ENCODE measurements around the gene CXCL11.

DNA sequence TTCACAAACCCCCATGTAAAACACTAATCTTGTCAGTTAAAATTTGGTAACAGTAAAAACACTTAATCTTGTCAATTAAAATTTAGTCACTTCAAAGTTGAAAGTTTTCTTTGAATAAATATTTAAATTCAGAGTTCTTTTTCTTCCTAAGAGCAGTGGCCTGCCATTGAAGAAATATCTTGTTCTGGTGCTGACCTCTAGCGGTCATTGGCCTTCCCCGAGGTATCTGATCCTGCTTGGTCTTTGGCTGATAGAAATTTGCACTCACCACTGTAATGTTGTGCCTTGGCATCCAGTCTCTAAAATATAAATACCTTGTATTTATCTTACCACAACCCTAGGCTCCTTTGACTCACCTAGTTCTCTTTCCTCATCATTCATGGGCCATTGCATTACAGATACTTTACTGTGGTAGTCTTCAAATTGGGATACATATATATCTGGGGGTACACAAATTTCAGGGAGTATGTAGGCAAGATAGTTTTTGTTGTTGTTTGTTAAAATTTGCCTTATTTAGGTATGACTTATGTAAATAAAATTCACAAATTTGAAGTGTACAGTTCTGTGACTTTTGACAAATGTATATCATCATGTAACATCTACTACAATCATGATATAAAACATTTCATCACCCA is 31.9 kb upstream of the CXCL11 start:
- TF ChIP-seq, protein P1, sequence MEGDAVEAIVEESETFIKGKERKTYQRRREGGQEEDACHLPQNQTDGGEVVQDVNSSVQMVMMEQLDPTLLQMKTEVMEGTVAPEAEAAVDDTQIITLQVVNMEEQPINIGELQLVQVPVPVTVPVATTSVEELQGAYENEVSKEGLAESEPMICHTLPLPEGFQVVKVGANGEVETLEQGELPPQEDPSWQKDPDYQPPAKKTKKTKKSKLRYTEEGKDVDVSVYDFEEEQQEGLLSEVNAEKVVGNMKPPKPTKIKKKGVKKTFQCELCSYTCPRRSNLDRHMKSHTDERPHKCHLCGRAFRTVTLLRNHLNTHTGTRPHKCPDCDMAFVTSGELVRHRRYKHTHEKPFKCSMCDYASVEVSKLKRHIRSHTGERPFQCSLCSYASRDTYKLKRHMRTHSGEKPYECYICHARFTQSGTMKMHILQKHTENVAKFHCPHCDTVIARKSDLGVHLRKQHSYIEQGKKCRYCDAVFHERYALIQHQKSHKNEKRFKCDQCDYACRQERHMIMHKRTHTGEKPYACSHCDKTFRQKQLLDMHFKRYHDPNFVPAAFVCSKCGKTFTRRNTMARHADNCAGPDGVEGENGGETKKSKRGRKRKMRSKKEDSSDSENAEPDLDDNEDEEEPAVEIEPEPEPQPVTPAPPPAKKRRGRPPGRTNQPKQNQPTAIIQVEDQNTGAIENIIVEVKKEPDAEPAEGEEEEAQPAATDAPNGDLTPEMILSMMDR (IDR thresholded peaks at IDR 0.05), result peak; percentile 95
- TF ChIP-seq TEAD4 (IDR thresholded peaks at IDR 0.05; ENCODE audit: borderline replicate concordance, insufficient read depth) (no peak), TAF1 (IDR thresholded peaks at IDR 0.05; ENCODE audit: borderline replicate concordance, low read depth, low read length) (no peak), NRF1 (IDR thresholded peaks at IDR 0.05; ENCODE audit: low read depth, low read length) (no peak), RCOR1 (IDR thresholded peaks at IDR 0.05; ENCODE audit: low read length) (no peak), EP300 (IDR thresholded peaks at IDR 0.05; ENCODE audit: borderline replicate concordance in 1 of 2, low read depth in 1 of 2, low read length in 1 of 2) (no peak), GABPA (IDR thresholded peaks at IDR 0.05; ENCODE audit: low read depth) (no peak), POLR2AphosphoS5 (IDR thresholded peaks at IDR 0.05; ENCODE audit: low read depth, low read length) (no peak), JUND (IDR thresholded peaks at IDR 0.05) (no peak), MEF2A (IDR thresholded peaks at IDR 0.05; ENCODE audit: borderline replicate concordance, low read depth) (no peak)
- TF ChIP-seq, protein P2, sequence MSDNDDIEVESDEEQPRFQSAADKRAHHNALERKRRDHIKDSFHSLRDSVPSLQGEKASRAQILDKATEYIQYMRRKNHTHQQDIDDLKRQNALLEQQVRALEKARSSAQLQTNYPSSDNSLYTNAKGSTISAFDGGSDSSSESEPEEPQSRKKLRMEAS (IDR thresholded peaks at IDR 0.05; ENCODE audit: low read depth), result no peak
- TF ChIP-seq, protein P3, sequence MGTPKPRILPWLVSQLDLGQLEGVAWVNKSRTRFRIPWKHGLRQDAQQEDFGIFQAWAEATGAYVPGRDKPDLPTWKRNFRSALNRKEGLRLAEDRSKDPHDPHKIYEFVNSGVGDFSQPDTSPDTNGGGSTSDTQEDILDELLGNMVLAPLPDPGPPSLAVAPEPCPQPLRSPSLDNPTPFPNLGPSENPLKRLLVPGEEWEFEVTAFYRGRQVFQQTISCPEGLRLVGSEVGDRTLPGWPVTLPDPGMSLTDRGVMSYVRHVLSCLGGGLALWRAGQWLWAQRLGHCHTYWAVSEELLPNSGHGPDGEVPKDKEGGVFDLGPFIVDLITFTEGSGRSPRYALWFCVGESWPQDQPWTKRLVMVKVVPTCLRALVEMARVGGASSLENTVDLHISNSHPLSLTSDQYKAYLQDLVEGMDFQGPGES (IDR thresholded peaks at IDR 0.05; ENCODE audit: low read depth, low read length), result no peak
- TF ChIP-seq, protein P4, sequence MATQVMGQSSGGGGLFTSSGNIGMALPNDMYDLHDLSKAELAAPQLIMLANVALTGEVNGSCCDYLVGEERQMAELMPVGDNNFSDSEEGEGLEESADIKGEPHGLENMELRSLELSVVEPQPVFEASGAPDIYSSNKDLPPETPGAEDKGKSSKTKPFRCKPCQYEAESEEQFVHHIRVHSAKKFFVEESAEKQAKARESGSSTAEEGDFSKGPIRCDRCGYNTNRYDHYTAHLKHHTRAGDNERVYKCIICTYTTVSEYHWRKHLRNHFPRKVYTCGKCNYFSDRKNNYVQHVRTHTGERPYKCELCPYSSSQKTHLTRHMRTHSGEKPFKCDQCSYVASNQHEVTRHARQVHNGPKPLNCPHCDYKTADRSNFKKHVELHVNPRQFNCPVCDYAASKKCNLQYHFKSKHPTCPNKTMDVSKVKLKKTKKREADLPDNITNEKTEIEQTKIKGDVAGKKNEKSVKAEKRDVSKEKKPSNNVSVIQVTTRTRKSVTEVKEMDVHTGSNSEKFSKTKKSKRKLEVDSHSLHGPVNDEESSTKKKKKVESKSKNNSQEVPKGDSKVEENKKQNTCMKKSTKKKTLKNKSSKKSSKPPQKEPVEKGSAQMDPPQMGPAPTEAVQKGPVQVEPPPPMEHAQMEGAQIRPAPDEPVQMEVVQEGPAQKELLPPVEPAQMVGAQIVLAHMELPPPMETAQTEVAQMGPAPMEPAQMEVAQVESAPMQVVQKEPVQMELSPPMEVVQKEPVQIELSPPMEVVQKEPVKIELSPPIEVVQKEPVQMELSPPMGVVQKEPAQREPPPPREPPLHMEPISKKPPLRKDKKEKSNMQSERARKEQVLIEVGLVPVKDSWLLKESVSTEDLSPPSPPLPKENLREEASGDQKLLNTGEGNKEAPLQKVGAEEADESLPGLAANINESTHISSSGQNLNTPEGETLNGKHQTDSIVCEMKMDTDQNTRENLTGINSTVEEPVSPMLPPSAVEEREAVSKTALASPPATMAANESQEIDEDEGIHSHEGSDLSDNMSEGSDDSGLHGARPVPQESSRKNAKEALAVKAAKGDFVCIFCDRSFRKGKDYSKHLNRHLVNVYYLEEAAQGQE (IDR thresholded peaks at IDR 0.05; ENCODE audit: low read depth, low read length), result no peak
